ENCODE results near the gene PHF1. TPM values are rescaled to one million over a fixed set of nuclear protein-coding genes. Genes with fewer than 3 reads are reported as not detected.
A peak's percentile ranks its signal among the peaks of the same experiment; 100 is the strongest.

The PHF1 gene
- total RNA-seq, 2 donors from 2014 or later, result 98.2 to 132 TPM

DNA sequence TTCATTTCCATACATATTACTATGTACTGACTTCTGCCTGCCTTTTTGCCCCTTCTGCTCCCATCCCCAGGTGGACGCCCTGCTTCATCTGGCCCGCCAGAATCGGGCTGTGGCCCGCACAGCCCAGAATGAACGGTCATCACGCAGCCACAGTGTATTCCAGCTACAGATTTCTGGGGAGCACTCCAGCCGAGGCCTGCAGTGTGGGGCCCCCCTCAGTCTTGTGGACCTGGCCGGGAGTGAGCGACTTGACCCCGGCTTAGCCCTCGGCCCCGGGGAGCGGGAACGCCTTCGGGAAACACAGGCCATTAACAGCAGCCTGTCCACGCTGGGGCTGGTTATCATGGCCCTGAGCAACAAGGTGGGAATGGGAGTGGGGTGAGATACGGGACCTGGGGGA is 4.7 kb upstream of the PHF1 start:
- no peak for DNase-seq (ENCODE audit: low spot score)
- no peak overlapping the region for H3K4me3 ChIP-seq
- WGBS, result 96% methylated on average over 17 of the region's 17 CpGs

GRCh38 chr6:33407132-33407718 is 3.6 kb upstream of the PHF1 start:
- 80% methylated on average over 5 of the region's 5 CpGs for whole genome bisulfite sequencing
- no peaks in the 10 kb centered on the region for H3K9me3 ChIP-seq
- no peaks in the 10 kb centered on the region for H3K36me3 ChIP-seq
- H3K27me3 ChIP-seq (replicated peaks; ENCODE audit: insufficient read depth), result no peaks in the 10 kb centered on the region
- no peak for DNase-seq (ENCODE audit: low spot score)
- H3K27ac ChIP-seq, result no peak overlapping the region
- peaks cover 4% of the 10 kb centered on the region for H3K4me1 ChIP-seq (replicated peaks)
- intact Hi-C loops (cut with DNase I), result no loop called here
- no peak for TF ChIP-seq POLR2AphosphoS5 (IDR thresholded peaks at IDR 0.05)
- TF ChIP-seq, protein P1, sequence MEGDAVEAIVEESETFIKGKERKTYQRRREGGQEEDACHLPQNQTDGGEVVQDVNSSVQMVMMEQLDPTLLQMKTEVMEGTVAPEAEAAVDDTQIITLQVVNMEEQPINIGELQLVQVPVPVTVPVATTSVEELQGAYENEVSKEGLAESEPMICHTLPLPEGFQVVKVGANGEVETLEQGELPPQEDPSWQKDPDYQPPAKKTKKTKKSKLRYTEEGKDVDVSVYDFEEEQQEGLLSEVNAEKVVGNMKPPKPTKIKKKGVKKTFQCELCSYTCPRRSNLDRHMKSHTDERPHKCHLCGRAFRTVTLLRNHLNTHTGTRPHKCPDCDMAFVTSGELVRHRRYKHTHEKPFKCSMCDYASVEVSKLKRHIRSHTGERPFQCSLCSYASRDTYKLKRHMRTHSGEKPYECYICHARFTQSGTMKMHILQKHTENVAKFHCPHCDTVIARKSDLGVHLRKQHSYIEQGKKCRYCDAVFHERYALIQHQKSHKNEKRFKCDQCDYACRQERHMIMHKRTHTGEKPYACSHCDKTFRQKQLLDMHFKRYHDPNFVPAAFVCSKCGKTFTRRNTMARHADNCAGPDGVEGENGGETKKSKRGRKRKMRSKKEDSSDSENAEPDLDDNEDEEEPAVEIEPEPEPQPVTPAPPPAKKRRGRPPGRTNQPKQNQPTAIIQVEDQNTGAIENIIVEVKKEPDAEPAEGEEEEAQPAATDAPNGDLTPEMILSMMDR (IDR thresholded peaks at IDR 0.05), result peak in 1 of 4 experiments; percentile 29
- no peak overlapping the region for H3K4me3 ChIP-seq

More for the DNA sequence above, 4.7 kb upstream of the PHF1 start:
- no peaks in the 10 kb centered on the region for H3K4me1 ChIP-seq (replicated peaks)
- no peaks in the 10 kb centered on the region for H3K27me3 ChIP-seq (replicated peaks; ENCODE audit: insufficient read depth)
- H3K9me3 ChIP-seq, result no peaks in the 10 kb centered on the region
- TF ChIP-seq POLR2A (IDR thresholded peaks at IDR 0.05), result no peak
- no peak for TF ChIP-seq POLR2AphosphoS5 (IDR thresholded peaks at IDR 0.05)
- TF ChIP-seq, protein P1 (IDR thresholded peaks at IDR 0.05), result no peak
- intact Hi-C loops (cut with DNase I), result no loop called here
- no peak overlapping the region for H3K27ac ChIP-seq
- H3K36me3 ChIP-seq, result no peaks in the 10 kb centered on the region

- Histone ChIP-seq H3K27ac (peak overlapping the region; percentile 100), H3K4me3 (peak overlapping the region; percentile 100), H3K4me1 (replicated peaks) (peaks cover 6% of the 10 kb centered on the region), H3K9me3 (no peaks in the 10 kb centered on the region), H3K27me3 (replicated peaks; ENCODE audit: insufficient read depth) (no peaks in the 10 kb centered on the region), H3K36me3 (no peaks in the 10 kb centered on the region)
- under 1% methylated on average over 60 of the region's 65 CpGs for WGBS
- peak; percentile 98 for DNase-seq (ENCODE audit: low spot score)
- TF ChIP-seq, protein P1 (IDR thresholded peaks at IDR 0.05), result peak in 1 of 4 experiments; percentile 16
- TF ChIP-seq POLR2AphosphoS5 (IDR thresholded peaks at IDR 0.05) (peak; percentile 95), POLR2A (IDR thresholded peaks at IDR 0.05) (peak; percentile 95)
- intact Hi-C loops (cut with DNase I), result loop anchor here (1.0 to 10.0 kb wide), 3 partner anchors 19 to 435 kb away; partner anchors contain the start of genes KIFC1 and ZBTB22
Measured at GRCh38 chr6:33410050-33410710, 634 bp upstream of the PHF1 start.

- intact Hi-C loops (cut with DNase I), result loop anchor here (5.0 to 10.0 kb wide), 2 partner anchors 94 to 437 kb away; partner anchors contain the start of gene ZBTB22
- TF ChIP-seq POLR2AphosphoS5 (IDR thresholded peaks at IDR 0.05), result no peak
- no peak for TF ChIP-seq POLR2A (IDR thresholded peaks at IDR 0.05)
- TF ChIP-seq, protein P1 (IDR thresholded peaks at IDR 0.05), result no peak
- H3K9me3 ChIP-seq, result no peaks in the 10 kb centered on the region
- H3K27me3 ChIP-seq (replicated peaks; ENCODE audit: insufficient read depth), result no peaks in the 10 kb centered on the region
- H3K4me1 ChIP-seq (replicated peaks), result peaks cover 9% of the 10 kb centered on the region
- 36% methylated on average over 6 of the region's 6 CpGs for WGBS
- H3K4me3 ChIP-seq, result peak overlapping the region; percentile 100
- H3K27ac ChIP-seq, result peak overlapping the region; percentile 100
- DNase-seq (ENCODE audit: low spot score), result no peak
- H3K36me3 ChIP-seq, result no peaks in the 10 kb centered on the region
Measured at GRCh38 chr6:33411632-33412005, 805 bp downstream of the PHF1 start.

Data from prostate gland (tissue), 2 donors.